GM12872 (cell line): ENCODE results near the gene ABCE1.

ENCODE experiments used
- TF ChIP-seq, protein P1 (sequence below): IDR thresholded peaks from 3 replicates; pipeline ENCODE4 v1.5.1; 2011; ENCODE audit warnings: low read depth, mild to moderate bottlenecking, low read length, moderate library complexity; ENCODE audit not compliant: insufficient read depth

The ABCE1 gene

DNA sequence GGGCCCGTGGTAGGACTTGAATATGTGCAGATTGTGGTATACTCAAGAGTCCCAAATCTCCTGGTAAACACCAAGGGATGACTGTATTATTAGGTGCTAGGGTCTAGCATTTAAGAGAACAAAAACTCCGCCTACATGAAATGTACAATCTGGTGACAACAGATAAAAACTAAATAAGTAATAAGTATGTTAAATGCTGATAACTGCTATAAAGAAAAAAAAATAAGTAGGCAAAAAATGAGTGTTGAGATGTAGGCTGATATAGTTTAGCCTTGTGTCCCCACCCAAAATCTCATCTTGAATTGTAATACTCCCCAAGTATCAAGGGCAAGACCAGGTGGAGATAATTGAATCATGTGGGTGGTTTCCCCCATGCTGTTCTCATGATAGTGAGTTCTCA lies 58.9 kb downstream of the ABCE1 start:
- TF ChIP-seq, protein P1, sequence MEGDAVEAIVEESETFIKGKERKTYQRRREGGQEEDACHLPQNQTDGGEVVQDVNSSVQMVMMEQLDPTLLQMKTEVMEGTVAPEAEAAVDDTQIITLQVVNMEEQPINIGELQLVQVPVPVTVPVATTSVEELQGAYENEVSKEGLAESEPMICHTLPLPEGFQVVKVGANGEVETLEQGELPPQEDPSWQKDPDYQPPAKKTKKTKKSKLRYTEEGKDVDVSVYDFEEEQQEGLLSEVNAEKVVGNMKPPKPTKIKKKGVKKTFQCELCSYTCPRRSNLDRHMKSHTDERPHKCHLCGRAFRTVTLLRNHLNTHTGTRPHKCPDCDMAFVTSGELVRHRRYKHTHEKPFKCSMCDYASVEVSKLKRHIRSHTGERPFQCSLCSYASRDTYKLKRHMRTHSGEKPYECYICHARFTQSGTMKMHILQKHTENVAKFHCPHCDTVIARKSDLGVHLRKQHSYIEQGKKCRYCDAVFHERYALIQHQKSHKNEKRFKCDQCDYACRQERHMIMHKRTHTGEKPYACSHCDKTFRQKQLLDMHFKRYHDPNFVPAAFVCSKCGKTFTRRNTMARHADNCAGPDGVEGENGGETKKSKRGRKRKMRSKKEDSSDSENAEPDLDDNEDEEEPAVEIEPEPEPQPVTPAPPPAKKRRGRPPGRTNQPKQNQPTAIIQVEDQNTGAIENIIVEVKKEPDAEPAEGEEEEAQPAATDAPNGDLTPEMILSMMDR = no peak

DNA sequence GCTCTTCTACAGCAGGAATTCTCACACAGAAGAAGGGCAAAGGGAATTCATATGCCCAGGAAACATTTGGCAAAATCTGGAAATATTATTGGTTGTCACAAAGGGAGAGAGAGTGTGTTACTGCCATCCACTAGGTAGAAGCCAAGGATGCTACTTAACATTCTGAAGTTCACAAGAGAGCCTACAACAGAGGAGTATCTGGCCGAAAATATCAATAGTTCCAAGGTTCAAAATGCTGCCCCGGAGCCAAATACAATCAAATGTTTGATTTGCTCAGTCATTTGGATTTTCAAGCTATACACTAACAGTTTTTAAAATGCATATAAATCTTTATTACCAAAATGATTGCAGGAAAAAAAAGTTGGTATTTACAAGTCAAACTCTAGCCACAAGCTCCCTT lies 63.4 kb downstream of the ABCE1 start:
- TF ChIP-seq, protein P1 = no peak

DNA sequence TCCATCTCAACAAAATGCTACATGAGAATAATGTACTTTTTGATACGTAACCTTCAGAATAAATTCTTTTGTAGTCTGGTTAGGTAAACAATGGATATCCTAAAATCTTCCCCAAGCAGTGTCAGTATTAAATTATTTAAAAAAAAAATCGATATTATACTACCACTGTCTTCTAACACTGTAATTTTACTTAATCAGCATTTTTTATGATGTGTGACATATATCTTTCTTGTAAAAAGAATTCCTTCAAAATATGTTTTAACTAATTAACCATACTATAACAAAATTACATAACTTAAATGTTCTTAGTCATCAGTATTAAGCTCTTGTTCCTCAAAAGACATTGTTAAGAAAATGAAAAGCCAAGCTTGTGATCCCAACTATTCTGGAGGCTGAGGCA lies 69.8 kb downstream of the ABCE1 start:
- TF ChIP-seq, protein P1 = no peak

DNA sequence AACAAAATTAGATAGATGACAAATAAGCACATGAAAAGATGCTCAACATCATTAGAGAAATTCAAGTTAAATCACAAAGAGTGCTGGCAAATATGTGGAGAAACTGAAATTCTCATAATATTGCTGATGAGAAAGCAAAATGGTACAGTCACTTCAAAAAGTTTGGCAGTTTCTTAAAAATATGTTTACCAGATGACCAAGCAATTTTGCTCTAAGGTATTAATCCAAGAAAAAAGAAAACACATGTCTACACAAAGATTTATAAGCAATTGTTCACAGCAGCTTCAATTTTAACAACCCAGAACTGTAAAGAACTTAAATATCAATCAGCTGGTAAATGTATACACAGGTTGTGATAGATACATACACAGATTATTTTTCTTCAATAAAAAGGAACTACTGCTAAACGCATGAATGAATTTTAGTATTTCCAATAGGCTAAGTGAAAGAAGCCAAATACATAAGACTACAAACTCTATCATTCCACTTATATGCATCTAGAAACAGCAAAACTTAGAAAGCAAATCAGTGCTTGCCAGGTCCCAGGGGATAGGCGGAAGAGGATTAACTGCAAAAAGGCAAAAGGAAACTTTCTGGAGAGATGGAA lies 70.6 kb downstream of the ABCE1 start:
- TF ChIP-seq, protein P1 = no peak

DNA sequence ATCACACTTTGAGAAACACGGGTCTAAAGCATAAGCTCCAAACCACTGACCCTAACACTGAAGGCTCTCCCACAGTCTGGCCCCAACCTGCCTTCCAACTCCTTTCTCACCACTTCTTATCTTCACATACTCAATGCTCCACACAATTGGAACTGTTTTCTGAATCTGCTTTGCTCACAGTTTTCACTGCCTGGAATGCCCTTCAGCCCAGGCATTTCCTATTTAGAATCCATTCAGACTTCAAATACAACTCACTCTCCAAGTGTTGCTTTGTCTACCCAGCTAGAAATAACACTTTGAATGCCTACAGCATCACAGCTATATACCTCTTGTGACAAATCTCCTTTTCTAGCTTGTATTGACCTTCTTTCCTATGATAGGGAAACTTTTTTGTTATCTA lies 72.1 kb downstream of the ABCE1 start:
- TF ChIP-seq, protein P1 = no peak

DNA sequence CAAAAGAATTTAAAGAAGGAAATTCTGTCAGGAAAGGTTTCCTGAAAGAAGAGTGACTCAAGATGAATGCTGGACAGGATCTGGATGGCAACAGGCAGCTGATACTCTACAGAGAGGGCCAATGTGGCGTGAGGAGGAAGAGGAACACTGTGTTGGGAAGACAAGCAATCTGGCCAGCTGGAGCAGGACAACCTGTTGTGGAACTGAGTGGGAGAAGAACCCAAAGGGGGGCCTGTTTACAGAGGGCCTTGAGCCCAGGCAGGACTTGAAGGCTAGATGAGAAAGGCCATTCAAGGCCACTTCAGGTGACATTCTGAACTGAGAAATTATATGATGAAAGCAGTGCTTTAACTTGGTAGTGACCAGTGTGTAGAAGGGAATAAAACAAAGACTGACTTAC lies 73.8 kb downstream of the ABCE1 start:
- TF ChIP-seq, protein P1 = no peak

DNA sequence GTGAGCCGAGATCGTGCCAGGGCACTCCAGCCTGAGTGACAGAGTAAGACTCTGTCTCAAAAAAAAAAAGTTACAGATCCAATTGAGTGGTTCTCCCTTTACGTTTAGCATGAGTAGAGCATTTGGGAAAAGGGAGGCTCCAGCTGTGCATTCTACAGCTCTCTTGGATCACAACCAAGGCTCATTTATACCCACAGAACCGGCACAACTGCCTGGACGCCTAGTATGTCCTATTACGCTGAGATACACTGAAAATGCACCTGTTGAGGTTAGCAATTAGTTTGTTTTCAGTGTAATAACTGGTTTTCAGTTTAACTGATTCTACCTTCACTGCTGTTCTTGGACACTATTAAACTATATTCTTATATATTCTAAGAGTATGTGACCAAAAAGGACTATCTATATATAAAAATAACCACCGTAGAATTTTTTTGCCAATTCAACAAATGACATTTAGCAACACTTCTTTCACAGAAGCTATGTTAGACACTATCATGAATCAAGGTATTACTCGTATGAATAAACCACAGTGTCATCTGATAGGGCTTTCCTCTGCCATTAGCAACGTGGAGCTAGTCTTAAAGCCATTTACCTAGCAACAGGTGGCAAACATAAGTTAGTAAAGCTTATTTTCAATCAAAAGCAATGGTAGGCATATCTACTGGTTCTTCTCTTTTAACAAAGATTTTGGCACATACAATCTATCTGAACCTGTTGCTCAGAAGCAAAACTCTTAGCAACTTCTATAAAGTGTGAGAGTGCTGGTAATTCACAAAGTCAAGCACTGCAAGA lies 78.7 kb downstream of the ABCE1 start:
- TF ChIP-seq, protein P1 = no peak
